AG09309 (cell line): ENCODE measurements around the gene CYRIA.

Experiments used
- DNase-seq: peaks from one replicate; pipeline ENCODE4 v3.0.0-alpha.2; 2010; ENCODE audit warnings: low read depth
- H3K4me3 ChIP-seq: 2 replicates; pipeline ENCODE4 v1.5.1; 2011; ENCODE audit warnings: mild to moderate bottlenecking, low read depth, low read length, moderate library complexity; ENCODE audit not compliant: control insufficient read depth
- TF ChIP-seq, protein P1 (sequence below): IDR thresholded peaks from 2 replicates; pipeline ENCODE4 v1.5.1; 2011; ENCODE audit warnings: mild to moderate bottlenecking, low read depth, low read length, inconsistent platforms; ENCODE audit not compliant: insufficient read depth, control insufficient read depth; ENCODE audit errors: missing control alignments

Gene CYRIA

DNA sequence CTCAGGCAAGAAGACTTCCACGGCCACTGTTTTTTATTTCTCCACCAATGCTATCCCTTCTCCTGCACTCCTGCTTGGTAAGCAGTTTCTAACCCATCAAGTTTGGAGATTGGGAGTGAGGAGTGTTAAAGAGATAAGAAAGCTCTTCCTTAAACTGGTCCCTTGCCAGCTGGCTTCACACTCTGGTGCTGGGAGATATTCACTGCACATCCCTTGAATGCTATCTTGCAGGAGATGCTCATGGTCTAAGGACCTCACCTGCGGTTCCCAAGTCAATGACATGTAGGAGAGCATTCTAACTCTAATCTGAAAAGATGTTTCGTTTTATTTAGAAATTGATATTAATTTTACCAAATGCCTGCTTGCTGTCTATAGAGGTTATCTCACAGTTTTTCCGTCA is 28.2 kb upstream of the CYRIA start:
- TF ChIP-seq, protein P1, sequence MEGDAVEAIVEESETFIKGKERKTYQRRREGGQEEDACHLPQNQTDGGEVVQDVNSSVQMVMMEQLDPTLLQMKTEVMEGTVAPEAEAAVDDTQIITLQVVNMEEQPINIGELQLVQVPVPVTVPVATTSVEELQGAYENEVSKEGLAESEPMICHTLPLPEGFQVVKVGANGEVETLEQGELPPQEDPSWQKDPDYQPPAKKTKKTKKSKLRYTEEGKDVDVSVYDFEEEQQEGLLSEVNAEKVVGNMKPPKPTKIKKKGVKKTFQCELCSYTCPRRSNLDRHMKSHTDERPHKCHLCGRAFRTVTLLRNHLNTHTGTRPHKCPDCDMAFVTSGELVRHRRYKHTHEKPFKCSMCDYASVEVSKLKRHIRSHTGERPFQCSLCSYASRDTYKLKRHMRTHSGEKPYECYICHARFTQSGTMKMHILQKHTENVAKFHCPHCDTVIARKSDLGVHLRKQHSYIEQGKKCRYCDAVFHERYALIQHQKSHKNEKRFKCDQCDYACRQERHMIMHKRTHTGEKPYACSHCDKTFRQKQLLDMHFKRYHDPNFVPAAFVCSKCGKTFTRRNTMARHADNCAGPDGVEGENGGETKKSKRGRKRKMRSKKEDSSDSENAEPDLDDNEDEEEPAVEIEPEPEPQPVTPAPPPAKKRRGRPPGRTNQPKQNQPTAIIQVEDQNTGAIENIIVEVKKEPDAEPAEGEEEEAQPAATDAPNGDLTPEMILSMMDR = no peak
- H3K4me3 ChIP-seq = no peak overlapping the region
- no peak for DNase-seq

DNA sequence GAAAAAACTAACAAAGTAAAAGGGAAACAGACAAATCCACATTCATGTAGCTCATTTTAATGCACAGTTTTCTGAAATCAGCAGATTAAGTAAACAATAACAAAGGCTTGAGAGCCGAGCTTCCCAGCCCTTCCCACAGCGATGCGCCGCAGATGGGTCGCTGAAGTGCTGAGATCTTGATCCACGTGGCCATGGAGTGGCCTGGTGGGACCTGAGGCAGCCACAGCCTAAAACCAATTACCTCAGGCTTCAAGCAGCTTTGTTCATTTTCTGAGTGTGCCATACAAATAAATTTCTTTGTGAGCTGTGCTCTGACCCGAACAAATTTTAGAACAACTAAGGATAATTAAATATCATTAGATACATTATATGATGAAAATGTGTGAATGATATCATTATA is 25.6 kb upstream of the CYRIA start:
- H3K4me3 ChIP-seq = no peak overlapping the region
- no peak for DNase-seq
- TF ChIP-seq, protein P1 = no peak

DNA sequence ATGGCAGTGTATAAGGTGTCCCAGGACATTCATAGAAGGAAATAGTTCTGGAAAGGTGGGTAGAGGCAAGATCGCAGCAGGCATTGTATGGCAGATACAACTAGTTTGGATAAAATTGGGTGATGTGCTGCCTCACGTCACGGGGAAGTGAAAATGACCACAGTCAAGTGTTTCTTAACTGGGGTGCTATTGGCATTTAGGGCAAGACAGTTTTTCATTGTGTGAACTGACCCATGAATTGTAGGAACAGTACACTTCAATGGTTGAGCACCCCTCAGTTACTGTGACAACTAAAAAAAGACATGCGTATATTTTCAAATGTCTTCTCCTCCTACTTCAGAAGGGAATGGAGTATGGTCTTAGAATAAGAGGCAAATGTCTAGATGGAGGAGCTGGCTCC is 22.3 kb upstream of the CYRIA start:
- DNase-seq = no peak
- TF ChIP-seq, protein P1 = no peak
- H3K4me3 ChIP-seq = no peak overlapping the region

DNA sequence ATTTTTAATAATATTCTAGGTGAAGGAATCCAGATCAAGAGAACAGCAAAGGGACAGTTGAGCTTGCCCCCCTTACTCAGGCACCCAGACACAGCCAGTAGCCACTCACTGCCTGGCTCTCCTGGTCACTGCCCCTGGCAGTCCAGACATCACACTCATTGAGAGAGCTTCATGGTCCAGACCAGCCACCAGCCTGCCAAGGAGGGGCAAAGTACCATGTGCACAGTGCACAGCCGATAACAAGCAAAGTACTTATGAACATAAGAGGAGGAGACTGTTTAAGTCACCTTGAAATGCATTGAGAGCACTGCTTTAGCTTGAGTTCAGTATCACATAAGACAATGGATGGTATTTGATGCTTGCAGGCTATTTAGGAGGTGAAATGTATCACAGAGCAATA is 21.6 kb upstream of the CYRIA start:
- no peak for DNase-seq
- no peak overlapping the region for H3K4me3 ChIP-seq
- TF ChIP-seq, protein P1 = no peak

DNA sequence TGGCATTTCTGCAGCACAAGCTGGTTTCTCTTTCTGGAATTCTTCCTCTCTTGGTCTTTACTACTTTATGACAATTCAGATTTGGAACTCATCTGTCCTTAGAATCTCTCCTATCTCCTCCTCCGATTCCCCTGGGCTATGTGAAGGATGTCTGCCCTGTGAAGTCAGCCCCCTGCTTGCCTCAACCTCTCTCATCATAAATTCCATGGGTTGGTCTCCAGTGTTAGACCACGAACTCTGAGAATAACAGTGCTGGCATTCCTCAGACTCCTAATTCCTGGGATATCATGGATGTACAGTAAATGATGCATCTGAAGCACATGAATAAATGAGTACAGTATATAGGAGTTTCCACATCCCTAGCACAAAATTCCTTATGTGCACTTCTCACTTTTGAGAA is 21.0 kb upstream of the CYRIA start:
- no peak overlapping the region for H3K4me3 ChIP-seq
- TF ChIP-seq, protein P1 = no peak
- DNase-seq = no peak

DNA sequence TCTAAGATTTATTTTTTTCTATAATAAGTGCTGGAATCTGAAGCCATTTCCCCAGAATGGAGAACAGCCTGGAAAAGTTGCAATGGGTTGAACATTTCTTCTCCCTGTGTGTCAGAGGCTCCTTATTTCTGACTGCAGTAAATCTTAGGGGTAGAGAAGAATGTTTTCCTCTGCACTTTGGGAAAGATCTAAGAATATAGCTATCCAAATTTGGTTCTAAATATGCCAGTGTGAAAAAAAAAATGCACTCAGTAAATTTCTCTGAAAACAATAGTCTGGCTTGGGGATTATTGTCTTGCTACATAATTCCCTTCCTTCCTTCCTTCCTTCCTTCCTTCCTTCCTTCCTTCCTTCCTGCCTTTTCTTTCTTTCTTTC is 19.7 kb upstream of the CYRIA start:
- DNase-seq = no peak
- no peak overlapping the region for H3K4me3 ChIP-seq
- TF ChIP-seq, protein P1 = no peak
